Endothelial cell of umbilical vein (primary cell): ENCODE data around the gene ZNF430. TPM values are rescaled to one million over a fixed set of nuclear protein-coding genes. Genes with fewer than 3 reads are reported as not detected.
A peak's percentile ranks its signal among the peaks of the same experiment; 100 is the strongest.
"Not testable (repeated sequence)": the region's sequence is repeated elsewhere in the genome, so short reads cannot be mapped to it uniquely, and the experiment has no call there.

Experiments
- Bru-seq: library from RNA; stranded (reverse); fragments of 400-500 nt; gene quantifications from one replicate; lab custom pipeline; 2021; lab: Mats Ljungman, UMichigan
- BruChase-seq, 2 experiments: library from RNA; stranded (reverse); fragments of 400-500 nt; gene quantifications; one replicate each; lab custom pipeline; 2021; lab: Mats Ljungman, UMichigan
- BruUV-seq: library from RNA; stranded (reverse); fragments of 400-500 nt; replicated peaks from 2 replicates; lab custom pipeline; 2021; lab: Mats Ljungman, UMichigan
- CTCF ChIA-PET: fragments of 300-600, 350-600 bp; sonication (Branson Sonifier 250); formaldehyde crosslinking; loops from one replicate; lab custom pipeline; 2021; ENCODE audit warnings: antibody characterized with exemption, inconsistent platforms; lab: Charles Lee
- POLR2A ChIA-PET: fragments of 300-600, 350-600 bp; sonication (Branson Sonifier 250); formaldehyde crosslinking; loops from one replicate; lab custom pipeline; 2021; ENCODE audit warnings: antibody characterized with exemption, inconsistent platforms; lab: Charles Lee
- DNase-seq: peaks from one replicate; pipeline ENCODE4 v3.0.0-alpha.2; 2011; ENCODE audit warnings: low read depth, low spot score
- FAIRE-seq: peaks from 2 replicates; lab custom pipeline; 2011; peaks lifted over from hg19 to GRCh38; lab: Jason Lieb, UNC
- H2AFZ ChIP-seq: 2 replicates; pipeline ENCODE4 v1.6.0; 2012; ENCODE audit warnings: low read depth, low read length, control low read depth, inconsistent platforms
- H3K27ac ChIP-seq: 2 replicates; pipeline ENCODE4 v1.5.1; 2011; ENCODE audit warnings: low read depth, mild to moderate bottlenecking, control low read depth, low read length, moderate library complexity; ENCODE audit not compliant: insufficient read depth
- H3K27me3 ChIP-seq, 2 experiments: 2 replicates each; pipeline versions ENCODE4 v1.6.0 to v1.6.1; 2011; ENCODE audit warnings: low read length in 2 of 2, mixed read lengths in 1 of 2; ENCODE audit not compliant: control insufficient read depth in 2 of 2, insufficient read depth in 2 of 2
- H3K36me3 ChIP-seq, 2 experiments: 2 replicates in 1 of 2; 3 replicates in 1 of 2; pipeline ENCODE4 v1.5.1; 2011; ENCODE audit warnings: low read length in 2 of 2, mild to moderate bottlenecking in 1 of 2, moderate library complexity in 1 of 2; ENCODE audit not compliant: control insufficient read depth in 2 of 2, insufficient read depth in 2 of 2; ENCODE audit errors: extremely low read depth in 1 of 2
- H3K4me1 ChIP-seq: 3 replicates; pipeline ENCODE4 v1.5.1; 2011; ENCODE audit warnings: mild to moderate bottlenecking, low read length; ENCODE audit not compliant: control insufficient read depth, insufficient read depth; ENCODE audit errors: extremely low read depth
- H3K4me2 ChIP-seq: 2 replicates; pipeline ENCODE4 v1.6.1; 2011; ENCODE audit warnings: low read length, control low read depth, mixed read lengths; ENCODE audit not compliant: insufficient read depth
- H3K4me3 ChIP-seq, 3 experiments: fragments of 200-600 bp in 1 of 3; sonication (generic), shearing (Covaris generic) in 1 of 3; replicated peaks in 1 of 3; 2 replicates each; pipeline ENCODE4 v1.5.1; 2011 to 2016; ENCODE audit warnings: control low read depth in 3 of 3, low read length in 3 of 3, mild to moderate bottlenecking in 2 of 3, inconsistent platforms in 1 of 3, low read depth in 1 of 3, moderate library complexity in 1 of 3; ENCODE audit not compliant: insufficient read depth in 1 of 3
- H3K79me2 ChIP-seq: 2 replicates; pipeline ENCODE4 v1.6.0; 2012; ENCODE audit warnings: low read length, inconsistent platforms; ENCODE audit not compliant: control insufficient read depth, insufficient read depth
- H3K9ac ChIP-seq: replicated peaks from 2 replicates; pipeline ENCODE3; 2011; ENCODE audit warnings: low read length, control low read depth; ENCODE audit not compliant: insufficient read depth; ENCODE audit errors: extremely low read depth
- H3K9me1 ChIP-seq: replicated peaks from 3 replicates; pipeline ENCODE4 v1.6.0; 2011; ENCODE audit warnings: mild to moderate bottlenecking, low read length; ENCODE audit not compliant: control insufficient read depth, insufficient read depth; ENCODE audit errors: extremely low read depth
- H3K9me3 ChIP-seq: replicated peaks from 2 replicates; pipeline ENCODE4 v1.5.1; 2012; ENCODE audit warnings: low read length, inconsistent platforms; ENCODE audit not compliant: control insufficient read depth, insufficient read depth
- H4K20me1 ChIP-seq: replicated peaks from 2 replicates; pipeline ENCODE3; 2011; ENCODE audit warnings: mild to moderate bottlenecking, low read length; ENCODE audit not compliant: control insufficient read depth, insufficient read depth; ENCODE audit errors: extremely low read depth
- EZH2 ChIP-seq: IDR thresholded peaks from 2 replicates; pipeline ENCODE4 v1.6.1; 2012; ENCODE audit warnings: borderline replicate concordance, low read depth, mild to moderate bottlenecking, moderate library complexity, low read length, inconsistent platforms; ENCODE audit not compliant: severe bottlenecking
- FOS ChIP-seq: IDR thresholded peaks from 2 replicates; pipeline ENCODE4 v1.6.1; 2011; ENCODE audit warnings: mild to moderate bottlenecking, low read length, moderate library complexity, borderline replicate concordance; ENCODE audit not compliant: insufficient read depth
- GATA2 ChIP-seq: IDR thresholded peaks from 2 replicates; pipeline ENCODE4 v1.7.0; 2011; ENCODE audit warnings: low read depth, mild to moderate bottlenecking, moderate library complexity, mixed read lengths, low read length; ENCODE audit not compliant: insufficient read length, insufficient read depth
- MYC ChIP-seq: IDR thresholded peaks from one replicate; pipeline ENCODE4 v1.6.1; 2011; ENCODE audit warnings: mild to moderate bottlenecking, low read depth, low read length
- POLR2A ChIP-seq: IDR thresholded peaks from 2 replicates; pipeline ENCODE4 v1.6.1; 2012; ENCODE audit warnings: low read depth, mild to moderate bottlenecking, control low read depth, low read length
- POLR2AphosphoS5 ChIP-seq: IDR thresholded peaks from 2 replicates; pipeline ENCODE4 v1.6.1; 2012; ENCODE audit warnings: low read depth, mild to moderate bottlenecking, control low read depth, low read length, moderate library complexity; ENCODE audit not compliant: insufficient read depth
- dilution Hi-C: fragments of 300-500 bp; cut with MboI; formaldehyde crosslinking; loops from one replicate; pipeline ENCODE4 v1.15.0; 2019; ENCODE audit warnings: low sequenced_read_pairs; ENCODE audit not compliant: extremely low pct_ligation_motif_present
- intact Hi-C: fragments of 100-400 bp; cut with micrococcal nuclease; formaldehyde crosslinking; loops from one replicate; pipeline ENCODE4 v1.10.0; 2022
- long read RNA-seq: library from polyadenylated mRNA; stranded (forward); transcript quantifications from one replicate; pipeline ENCODE4 v2.0.0, GENCODE V29; 2021
- polyA minus RNA-seq, 3 experiments: library from RNA; depleted of rRNA, polyadenylated mRNA; stranded (reverse); fragments of >200 nt; gene quantifications; 1 replicate in 1 of 3; 2 replicates in 2 of 3; pipeline ENCODE4 v1.2.3, GENCODE V29; 2011
- polyA plus RNA-seq, 4 experiments: library from polyadenylated mRNA; depleted of rRNA in 3 of 4; stranded (reverse) in 3 of 4; unstranded in 1 of 4; fragments of >200 nt; gene quantifications; 2 replicates each; pipeline versions ENCODE4 v1.2.1 to v1.2.3, GENCODE V29; 2011 to 2012; ENCODE audit warnings: missing spikeins in 1 of 4
- total RNA-seq: library from RNA; stranded (reverse); gene quantifications from 2 replicates; pipeline ENCODE4 v1.2.3, GENCODE V29; 2021
- TF ChIP-seq, protein P1 (sequence below): IDR thresholded peaks from 2 replicates; pipeline ENCODE4 v1.6.1; 2011; ENCODE audit not compliant: insufficient read depth, insufficient read length
- TF ChIP-seq, protein P2 (sequence below), 2 donors: IDR thresholded peaks; 1 replicate in 1 of 2; 2 replicates in 1 of 2; pipeline ENCODE4 v1.5.1; 2011; ENCODE audit warnings: low read length in 2 of 2, mild to moderate bottlenecking in 2 of 2, moderate library complexity in 2 of 2, control low read depth in 1 of 2, inconsistent platforms in 1 of 2, low read depth in 1 of 2; ENCODE audit not compliant: insufficient read depth in 1 of 2; ENCODE audit errors: extremely low read depth in 1 of 2

The ZNF430 gene
- total RNA-seq (11.1 and 13.4 TPM in 2 replicates), polyA plus RNA-seq (5.0 and 7.0 TPM in 2 replicates), polyA minus RNA-seq (13.6 and 15.3 TPM in 2 replicates), Bru-seq, nascent RNA (percentile 89 among the genes with signal in this experiment), BruChase-seq, experiment 1, labeled RNA remaining after a 6-hour chase (percentile 72 among the genes with signal in this experiment), BruChase-seq, experiment 2, labeled RNA remaining after a 2-hour chase (percentile 79 among the genes with signal in this experiment)
- polyA plus RNA-seq (2011; cell fraction: cytosol; rRNA removed): 8.5 and 10.0 TPM in 2 replicates
- polyA plus RNA-seq (2011; cell fraction: nucleus; rRNA removed): 10.1 and 13.2 TPM in 2 replicates
- 5.4 and 6.5 TPM in 2 replicates for polyA plus RNA-seq (2012)
- 3.5 TPM for polyA minus RNA-seq (2011; cell fraction: cytosol; rRNA and poly(A)+ RNA removed)
- polyA minus RNA-seq (2011; cell fraction: nucleus; rRNA and poly(A)+ RNA removed): 10.6 and 26.6 TPM in 2 replicates
- long read RNA-seq, transcript ZNF430-201 (5 exons, 3,923 nt): major isoform, 7 of 17 reads
- long read RNA-seq, partial matches to known transcripts: 1 of 17 reads
- long read RNA-seq, other reads (novel, unspliced or antisense): 9 of 17 reads

DNA sequence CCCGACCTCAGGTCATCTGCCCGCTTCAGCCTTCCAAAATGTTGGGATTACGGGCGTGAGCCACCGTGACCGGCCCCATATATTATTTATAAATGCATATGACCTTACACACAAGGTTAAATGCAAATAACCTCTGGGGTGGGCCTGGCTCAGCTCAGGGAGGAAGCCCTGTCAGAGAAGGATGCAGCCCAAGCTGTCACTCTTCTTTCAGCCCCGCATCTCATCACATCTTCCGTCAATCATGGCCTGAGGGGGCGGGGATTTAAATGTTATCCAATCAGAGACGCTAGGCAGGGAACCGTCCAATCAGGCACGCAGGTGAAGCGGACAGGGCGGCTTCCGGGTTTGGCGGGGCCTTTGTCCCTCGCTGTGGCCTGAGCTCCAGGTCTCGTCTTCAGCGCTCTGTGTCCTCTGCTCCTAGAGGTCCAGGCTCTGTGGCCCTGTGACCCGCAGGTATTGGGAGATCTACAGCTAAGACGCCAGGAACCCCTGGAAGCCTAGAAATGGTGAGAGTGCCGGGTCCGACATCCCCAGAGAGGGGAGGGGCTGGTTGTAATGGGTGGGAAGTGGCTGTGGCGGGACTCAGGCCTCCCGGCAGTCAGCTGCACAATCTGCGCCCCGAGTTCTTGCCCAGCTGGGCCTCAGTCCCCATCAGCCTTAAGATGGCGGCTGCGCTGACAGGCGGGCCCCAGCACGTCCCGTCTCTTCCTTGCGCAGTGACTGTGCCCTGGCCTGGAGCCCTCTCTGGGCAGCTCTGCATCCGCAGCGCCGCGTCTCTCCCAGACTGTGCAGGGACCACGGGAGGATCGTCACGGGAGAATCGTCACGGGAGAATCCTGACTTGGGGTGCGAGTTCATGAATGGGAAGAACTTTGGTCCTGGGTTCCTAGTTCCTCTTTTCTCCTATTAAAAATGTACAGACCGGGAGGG, at the start of gene ZNF430:
TSS of gene ZNF430 (plus strand) at position 360 of the 930 bp plus-strand sequence. CDS start at position 504, 144 bp downstream.
- intact Hi-C loops: loop anchor here (2.0 to 10.0 kb wide), 4 partner anchors 62 to 814 kb away; partner anchors contain the start of genes ZNF43, ZNF431, ZNF714 and ZNF85
- TF ChIP-seq EZH2: no peak
- TF ChIP-seq FOS: no peak
- TF ChIP-seq, protein P1, sequence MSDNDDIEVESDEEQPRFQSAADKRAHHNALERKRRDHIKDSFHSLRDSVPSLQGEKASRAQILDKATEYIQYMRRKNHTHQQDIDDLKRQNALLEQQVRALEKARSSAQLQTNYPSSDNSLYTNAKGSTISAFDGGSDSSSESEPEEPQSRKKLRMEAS: no peak
- no peak for TF ChIP-seq GATA2
- TF ChIP-seq MYC: no peak
- TF ChIP-seq POLR2A: peak; percentile 48
- TF ChIP-seq, protein P2, sequence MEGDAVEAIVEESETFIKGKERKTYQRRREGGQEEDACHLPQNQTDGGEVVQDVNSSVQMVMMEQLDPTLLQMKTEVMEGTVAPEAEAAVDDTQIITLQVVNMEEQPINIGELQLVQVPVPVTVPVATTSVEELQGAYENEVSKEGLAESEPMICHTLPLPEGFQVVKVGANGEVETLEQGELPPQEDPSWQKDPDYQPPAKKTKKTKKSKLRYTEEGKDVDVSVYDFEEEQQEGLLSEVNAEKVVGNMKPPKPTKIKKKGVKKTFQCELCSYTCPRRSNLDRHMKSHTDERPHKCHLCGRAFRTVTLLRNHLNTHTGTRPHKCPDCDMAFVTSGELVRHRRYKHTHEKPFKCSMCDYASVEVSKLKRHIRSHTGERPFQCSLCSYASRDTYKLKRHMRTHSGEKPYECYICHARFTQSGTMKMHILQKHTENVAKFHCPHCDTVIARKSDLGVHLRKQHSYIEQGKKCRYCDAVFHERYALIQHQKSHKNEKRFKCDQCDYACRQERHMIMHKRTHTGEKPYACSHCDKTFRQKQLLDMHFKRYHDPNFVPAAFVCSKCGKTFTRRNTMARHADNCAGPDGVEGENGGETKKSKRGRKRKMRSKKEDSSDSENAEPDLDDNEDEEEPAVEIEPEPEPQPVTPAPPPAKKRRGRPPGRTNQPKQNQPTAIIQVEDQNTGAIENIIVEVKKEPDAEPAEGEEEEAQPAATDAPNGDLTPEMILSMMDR (IDR thresholded peaks at IDR 0.05; ENCODE audit: extremely low read depth in 1 of 2, insufficient read depth in 1 of 2, low read depth in 1 of 2, low read length in 2 of 2): no peak
- peak; percentile 75 for TF ChIP-seq POLR2AphosphoS5
- Histone ChIP-seq H3K79me2 (peaks cover 32% of the 10 kb centered on the region), H4K20me1 (no peaks in the 10 kb centered on the region), H3K4me1 (peaks cover 3% of the 10 kb centered on the region), H3K27me3 (no peaks in the 10 kb centered on the region), H3K9ac (peak within 1 kb of the TSS; percentile 99), H3K9me1 (no peaks in the 10 kb centered on the region), H3K9me3 (no peaks in the 10 kb centered on the region), H3K4me2 (peak within 1 kb of the TSS; percentile 54), H3K27ac (peak within 1 kb of the TSS; percentile 75), H3K4me3 (peak within 1 kb of the TSS; percentile 86 to 89 (median 87)), H3K36me3 (peaks cover 0 to 2% of the 10 kb centered on the region in 2 experiments), H2AFZ (peak within 1 kb of the TSS; percentile 100)
- BruUV-seq: TSS peak; percentile 58
- dilution Hi-C loops: no loop called here
- ChIA-PET POLR2A (interaction anchor here (0.6 to 1.6 kb wide), 5 partner anchors 97 to 747 kb away, joined by 3 to 5 read pairs (median 3); partner anchors contain the start of genes ZNF100, ZNF429, ZNF626 and ZNF85), CTCF (interaction anchor here (0.9 kb wide), 1 partner anchor 9 kb away, joined by 3 read pairs; no protein-coding TSS in a partner anchor)
- DNase-seq (peak; percentile 93), FAIRE-seq (peak; percentile 93)

DNA sequence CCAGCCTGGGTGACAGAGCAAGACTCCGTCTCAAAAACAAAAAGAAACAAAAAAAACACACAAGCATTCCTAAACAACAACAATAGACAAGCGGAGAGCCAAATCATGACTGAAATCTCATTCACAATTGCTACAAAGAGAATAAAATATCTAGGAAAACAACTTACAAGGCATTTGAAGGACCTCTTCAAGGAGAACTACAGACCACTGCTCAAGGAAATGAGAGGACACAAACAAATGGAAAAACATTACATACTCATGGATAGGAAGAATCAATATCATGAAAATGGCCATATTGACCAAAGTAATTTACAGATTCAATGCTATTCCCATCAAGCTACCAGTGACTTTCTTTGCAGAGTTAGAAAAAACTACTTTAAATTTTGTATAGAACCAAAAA, 27.7 kb upstream of the ZNF430 start:
- H3K4me1 ChIP-seq, intact Hi-C loops, DNase-seq, H3K79me2 ChIP-seq, H4K20me1 ChIP-seq, H3K4me2 ChIP-seq, H3K9me3 ChIP-seq, H3K27me3 ChIP-seq, BruUV-seq, CTCF ChIA-PET, H3K4me3 ChIP-seq, POLR2A ChIA-PET, H2AFZ ChIP-seq, FAIRE-seq, dilution Hi-C loops, H3K9ac ChIP-seq, H3K36me3 ChIP-seq, H3K27ac ChIP-seq, H3K9me1 ChIP-seq: not testable (repeated sequence)
